HG03103 (cell line): ENCODE data around the gene GZMM.

Experiments used
- ATAC-seq: cut with Tn5 transposase; IDR thresholded peaks from one replicate; pipeline ENCODE4 v1.9.1; 2021; ENCODE audit warnings: low read depth; ENCODE audit not compliant: unreplicated experiment

GZMM gene

DNA sequence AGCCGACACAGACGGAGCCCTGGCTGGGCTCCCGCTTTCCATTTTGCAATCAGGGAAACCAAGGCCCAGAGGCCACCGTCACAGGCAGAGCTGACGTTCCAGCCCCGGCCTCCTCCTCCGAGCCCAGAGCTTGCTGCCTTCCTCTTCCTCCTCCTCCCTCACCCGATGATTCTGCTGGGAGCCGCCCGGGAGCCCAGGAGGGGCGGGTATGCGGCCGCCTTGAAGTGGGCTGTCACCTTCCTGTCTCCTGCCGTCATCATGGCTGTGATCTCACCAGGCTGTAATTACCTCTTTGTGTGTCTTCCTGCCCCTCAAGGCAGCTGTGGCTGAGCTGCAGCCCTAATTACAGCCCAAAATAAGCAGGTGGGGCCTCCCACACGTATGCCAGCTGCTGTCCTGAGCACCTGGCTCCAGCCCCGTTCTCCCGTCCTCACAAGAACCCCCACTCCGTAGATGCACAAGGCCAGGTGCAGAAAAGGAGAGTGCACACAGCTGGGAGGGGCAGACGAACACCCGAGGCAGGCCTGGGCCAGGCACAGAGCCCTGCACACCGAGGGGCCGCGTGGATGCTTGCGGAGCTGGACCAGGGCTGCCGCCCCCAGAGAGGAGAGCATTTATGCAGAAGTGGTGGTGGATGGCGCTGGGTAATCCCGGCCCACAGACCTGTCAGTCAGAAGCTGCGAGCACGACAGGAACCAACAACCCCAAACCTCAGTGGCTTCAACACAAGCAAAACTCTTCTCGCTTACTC lies 32.6 kb upstream of the GZMM start:
- no peak for ATAC-seq

GRCh38 chr19:512547-513365 lies 31.1 kb upstream of the GZMM start:
- no peak for ATAC-seq

GRCh38 chr19:513368-514165 lies 30.3 kb upstream of the GZMM start:
- ATAC-seq: no peak

- ATAC-seq: no peak
Observed at GRCh38 chr19:514166-514663, 29.6 kb upstream of the GZMM start.

DNA sequence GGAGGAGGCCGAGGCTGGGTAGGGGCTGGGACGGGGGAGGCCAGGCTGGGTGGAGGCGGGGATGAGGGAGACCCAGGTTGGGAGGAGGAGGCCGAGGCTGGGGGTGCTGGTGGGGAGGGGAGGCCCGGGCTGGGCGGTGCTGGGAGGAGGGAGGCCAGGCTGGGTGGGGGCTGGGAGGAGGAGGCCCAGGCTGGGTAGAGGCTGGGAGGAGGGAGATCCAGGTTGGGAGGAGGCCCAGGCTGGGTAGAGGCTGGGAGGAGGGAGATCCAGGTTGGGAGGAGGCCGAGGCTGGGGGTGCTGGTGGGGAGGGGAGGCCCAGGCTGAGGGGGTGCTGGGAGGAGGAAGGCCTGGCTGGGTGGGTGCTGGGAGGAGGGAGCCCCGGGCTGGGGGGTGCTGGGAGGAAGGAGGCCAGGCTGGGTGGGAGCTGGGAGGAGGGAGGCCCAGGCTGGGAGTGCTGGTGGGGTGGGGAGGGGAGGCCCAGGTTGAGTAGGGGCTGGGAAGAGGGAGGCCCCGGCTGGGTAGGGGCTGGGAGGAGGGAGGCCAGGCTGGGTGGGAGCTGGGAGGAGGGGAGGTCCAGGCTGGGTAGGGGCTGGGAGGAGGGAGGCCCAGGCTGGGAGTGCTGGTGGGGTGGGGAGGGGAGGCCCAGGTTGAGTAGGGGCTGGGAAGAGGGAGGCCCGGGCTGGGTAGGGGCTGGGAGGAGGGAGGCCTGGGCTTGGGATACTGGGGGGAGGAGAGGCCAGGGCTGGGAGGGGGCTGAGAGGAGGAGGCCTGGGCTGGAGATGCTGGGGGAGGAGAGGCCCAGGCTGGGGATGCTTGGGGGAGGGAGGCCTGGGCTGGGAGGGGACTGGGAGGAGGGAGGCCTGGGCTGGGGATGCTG lies 25.9 kb upstream of the GZMM start:
- no peak for ATAC-seq

- no peak for ATAC-seq
Observed at GRCh38 chr19:518598-519231, 25.1 kb upstream of the GZMM start.

DNA sequence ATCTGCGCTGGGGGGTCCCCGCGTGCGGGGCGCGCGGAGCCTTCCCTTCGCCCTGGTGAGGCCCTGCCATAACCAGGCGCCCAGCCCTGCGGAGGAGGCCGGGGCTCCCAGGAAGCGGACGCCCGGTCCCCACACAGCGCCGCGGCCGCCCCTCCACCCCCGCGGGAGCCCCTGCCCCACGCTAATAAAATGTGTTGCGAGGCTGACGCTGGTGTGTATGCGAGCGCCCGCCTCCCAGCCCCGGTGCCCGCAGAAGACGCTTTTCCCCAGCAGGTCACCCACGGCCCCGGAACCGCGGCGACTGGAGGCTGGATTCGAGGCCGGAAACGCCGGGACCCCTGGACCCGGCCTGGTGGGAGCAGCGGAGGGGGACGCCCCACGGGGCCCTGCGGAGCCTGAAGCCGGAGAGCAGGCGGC lies 24.4 kb upstream of the GZMM start:
- ATAC-seq: no peak

GRCh38 chr19:522726-523125 lies 21.1 kb upstream of the GZMM start:
- no peak for ATAC-seq

DNA sequence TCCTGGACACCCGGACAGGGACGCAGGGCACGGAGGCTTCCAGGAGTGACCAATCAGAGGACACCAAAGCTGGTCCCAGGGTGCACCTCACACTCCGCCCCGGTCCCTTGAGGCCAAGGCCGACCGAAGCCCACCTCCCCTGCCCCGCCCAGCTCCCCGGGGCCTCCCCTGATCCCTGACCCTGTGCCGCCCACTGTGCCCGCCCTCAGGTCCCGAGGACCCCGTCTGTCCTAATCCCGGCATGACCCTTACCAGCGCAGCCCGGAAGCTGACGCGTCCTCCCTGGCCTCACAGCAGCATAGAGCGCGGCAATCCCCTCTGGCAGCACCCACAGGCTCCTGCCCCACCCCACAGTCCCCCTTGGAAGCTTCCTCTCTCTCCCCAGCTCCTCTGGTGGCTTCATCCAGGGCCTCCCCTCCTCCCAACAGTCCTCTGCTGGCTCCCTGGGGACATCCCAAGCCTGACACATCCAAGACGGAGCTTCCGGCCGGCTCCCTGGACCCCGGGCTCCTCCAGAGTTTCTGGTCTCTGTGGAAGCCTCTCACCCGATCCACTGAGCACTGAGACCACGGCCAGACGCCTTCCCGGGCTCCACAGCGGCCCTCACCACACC lies 19.7 kb upstream of the GZMM start:
- no peak for ATAC-seq

GRCh38 chr19:525029-525428 lies 18.8 kb upstream of the GZMM start:
- no peak for ATAC-seq

GRCh38 chr19:525857-526419 lies 17.9 kb upstream of the GZMM start:
- ATAC-seq: no peak

- no peak for ATAC-seq
Observed at GRCh38 chr19:530134-531008, 13.5 kb upstream of the GZMM start.

GRCh38 chr19:531009-531752 lies 12.7 kb upstream of the GZMM start:
- peak; percentile 53 for ATAC-seq

GRCh38 chr19:531753-532560 lies 11.9 kb upstream of the GZMM start, which contains the start of gene CDC34:
Gene CDC34 (plus strand): TSS chr19:531760. CDS start chr19:531932, 172 bp downstream.
- peak; percentile 3 for ATAC-seq

GRCh38 chr19:532561-533363 lies 11.1 kb upstream of the GZMM start:
- ATAC-seq: no peak
